ENCODE results near the gene CCL5.

CCL5 gene

DNA sequence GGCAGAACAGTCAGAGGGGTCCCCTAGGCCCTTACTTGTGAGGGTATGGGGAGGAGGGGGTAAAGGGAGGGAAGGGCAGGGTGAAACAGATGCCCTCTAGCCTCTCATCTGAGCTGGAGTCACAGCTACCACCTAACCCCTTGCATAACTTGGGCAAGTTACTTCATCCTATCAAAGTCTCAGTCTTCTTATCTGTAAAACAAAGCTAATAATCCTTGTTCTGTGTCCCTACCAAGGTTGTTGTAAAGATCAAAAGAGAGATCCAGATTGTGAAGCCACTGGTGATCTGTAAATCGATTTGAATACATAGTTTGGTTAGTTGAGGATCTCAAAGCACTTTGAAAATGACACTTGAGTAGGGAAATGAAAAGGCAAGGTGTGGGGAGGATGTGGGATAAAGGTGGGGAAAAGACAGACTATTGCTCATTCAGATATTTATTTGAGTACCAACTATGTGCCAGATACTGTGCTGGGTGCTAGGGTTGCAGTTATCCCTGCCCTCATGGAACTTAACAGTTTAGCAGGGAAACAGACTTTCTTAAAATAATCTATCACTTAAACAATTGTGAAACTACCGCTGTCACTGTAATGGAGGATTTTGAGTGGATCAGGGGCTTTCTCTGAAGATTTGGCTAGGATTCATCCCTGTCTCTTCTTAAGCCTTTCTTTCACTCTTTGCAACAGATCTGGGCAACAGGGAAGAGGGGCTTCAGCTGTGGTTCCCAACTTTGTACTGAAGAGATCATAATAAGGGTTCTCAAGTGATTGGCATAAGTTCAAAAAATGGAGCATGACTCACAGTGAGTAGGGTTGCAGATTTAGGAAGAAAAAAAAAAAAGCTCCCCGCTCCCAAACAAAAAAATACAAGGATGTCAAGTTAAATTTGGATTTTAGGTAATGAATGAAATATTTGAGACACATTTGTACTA lies 14.5 kb downstream of the CCL5 start:
- no peak for DNase-seq

DNA sequence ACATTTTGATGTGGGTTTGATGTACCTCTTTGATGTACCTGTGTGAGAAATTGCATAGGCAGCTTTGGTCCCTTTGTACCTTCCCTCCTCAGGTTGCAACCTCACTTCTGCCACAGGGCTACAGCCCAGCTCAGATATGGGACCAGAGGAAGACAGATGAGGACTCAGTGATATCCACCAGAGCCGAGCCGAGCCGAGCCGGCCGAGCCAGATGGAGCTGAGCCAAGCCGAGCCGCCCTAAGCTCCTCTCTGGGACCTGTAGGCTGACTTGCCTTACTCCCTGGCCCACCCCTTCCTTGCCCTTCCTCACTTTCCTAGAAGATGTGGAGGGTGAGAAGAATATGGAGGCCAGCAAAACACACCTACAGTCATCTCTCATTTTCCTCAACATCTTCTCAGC lies 15.3 kb downstream of the CCL5 start:
- DNase-seq, result no peak

DNA sequence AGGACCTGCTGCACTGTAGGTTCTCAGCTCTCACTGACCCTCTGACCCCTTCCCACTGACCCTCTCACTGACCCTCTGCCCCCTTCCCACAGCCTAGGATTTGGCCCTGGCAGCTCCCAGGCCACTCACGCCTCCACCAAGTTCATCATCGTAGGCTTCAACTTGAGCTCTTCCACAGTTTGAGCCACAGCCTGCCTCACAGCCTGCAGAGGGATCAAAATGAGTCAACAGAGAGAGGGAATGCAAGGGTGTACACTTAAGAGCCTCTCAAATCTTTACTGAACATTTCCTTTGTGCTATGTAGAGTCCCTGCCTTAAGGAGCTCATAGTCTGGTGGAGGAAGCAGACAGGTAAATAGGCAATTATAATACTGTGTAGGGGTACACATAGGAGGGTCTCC lies 23.6 kb downstream of the CCL5 start:
- no peak for DNase-seq

DNA sequence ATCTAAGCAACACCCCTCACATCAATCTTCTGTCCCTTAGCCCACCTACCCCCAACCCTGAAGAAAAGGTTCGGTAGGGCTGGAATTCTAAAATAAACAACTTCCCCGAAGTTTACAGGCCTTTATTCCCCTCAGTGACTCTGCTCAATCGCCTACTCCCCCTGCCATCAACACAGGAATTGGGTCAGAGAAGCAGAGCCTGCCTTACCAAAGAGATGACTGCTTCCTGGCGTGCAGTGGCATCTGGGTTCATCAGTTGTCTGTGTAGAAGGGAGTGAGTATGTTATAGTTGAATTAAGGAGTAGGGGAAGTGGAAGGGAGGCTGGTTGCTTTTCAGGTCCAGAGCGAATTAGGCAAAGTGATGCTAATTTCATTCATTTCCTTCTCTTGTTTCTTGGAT lies 24.2 kb downstream of the CCL5 start:
- no peak for DNase-seq

DNA sequence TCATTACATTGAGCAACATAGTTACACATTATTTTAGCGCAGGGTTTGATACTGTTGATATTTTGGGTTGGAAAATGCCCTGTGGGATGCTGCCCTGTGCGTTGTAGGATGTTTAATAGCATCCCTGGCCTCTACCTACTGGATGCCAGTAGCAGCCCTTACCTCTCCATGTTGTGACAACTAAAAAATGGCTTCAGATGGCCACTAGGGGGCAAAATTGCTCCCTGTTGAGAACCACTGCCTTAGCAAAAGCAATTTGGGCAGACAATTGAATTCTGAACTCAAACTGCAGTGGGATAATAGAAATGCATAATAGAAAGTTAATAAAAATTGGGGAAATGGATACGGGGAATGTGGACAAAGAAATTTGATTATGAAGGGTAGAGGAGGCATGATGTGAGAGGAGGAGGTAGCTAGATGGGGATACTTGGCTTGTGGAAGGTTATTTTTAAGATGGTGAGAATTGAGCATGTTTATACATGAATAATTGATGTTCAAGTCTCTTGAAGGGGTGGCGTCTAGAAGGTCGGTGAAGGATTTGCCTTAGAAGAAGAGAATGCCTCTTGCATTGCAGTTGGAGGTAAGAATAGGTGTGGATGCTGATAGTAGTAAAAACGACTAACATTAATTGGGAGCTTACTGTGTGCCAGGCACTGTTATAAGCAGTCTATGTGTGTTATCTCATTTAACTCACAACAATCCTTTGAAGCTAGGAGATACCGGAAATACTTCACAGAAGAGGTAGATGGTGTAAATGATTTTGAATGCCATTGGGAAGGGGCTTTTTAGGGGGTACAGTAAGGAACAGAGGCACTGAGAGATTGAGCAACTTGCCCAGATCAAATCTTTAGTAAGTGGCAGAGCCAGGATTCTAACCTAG lies 30.5 kb downstream of the CCL5 start:
- peak; percentile 29 for DNase-seq

DNA sequence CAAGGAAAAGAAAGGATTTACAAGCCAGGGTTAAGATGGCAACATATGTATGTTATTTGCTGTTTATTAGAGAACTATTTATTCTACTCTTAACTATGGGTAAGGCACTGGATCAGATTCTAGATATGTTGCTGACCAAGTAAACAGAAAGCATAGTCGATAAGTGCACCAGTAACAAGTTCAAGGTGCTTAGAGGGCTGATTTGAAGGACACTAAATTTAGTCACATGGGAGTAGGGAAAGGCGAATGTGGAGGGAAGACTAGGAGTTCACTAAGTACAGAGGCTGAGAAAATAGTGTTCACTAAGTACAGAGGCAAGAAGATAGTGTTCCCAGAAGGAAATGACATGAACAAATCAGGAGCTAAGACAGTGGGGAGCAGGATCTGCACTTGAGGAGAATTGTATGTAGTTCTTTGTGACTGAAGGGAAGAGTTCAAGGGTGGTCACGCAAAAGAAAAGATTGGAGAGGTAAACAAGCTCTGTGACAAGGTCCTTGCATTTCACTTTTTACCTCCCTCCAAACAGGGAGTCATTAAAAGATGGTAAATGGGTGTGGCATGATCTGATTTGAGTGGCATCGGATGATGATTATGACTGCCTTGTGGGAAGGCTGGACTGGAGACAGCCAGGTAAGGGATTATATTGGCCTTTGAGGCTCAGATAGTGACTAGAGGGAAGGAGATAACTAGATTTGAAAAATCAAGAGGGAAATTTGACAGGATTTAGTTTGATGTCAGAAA lies 32.4 kb downstream of the CCL5 start:
- no peak for DNase-seq

DNA sequence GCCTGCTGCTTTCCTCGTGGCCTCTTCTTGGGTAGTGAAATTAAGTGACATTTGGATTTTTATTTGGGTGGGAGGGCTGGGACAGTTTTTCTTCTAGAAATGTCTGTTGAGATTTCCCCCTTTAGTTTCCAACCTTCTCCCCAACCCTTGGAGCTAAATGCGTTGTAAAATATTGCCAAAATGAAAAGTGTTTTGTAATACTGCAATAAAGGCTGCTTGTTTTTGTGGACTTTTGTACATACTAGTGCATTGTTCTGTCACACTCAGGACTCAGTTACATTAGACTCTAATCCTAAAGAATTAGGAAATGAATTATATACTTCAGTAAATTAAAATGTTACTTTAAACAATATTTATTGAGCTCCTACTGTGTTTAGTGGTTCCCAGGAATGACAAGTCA lies 33.2 kb downstream of the CCL5 start:
- no peak for DNase-seq

DNA sequence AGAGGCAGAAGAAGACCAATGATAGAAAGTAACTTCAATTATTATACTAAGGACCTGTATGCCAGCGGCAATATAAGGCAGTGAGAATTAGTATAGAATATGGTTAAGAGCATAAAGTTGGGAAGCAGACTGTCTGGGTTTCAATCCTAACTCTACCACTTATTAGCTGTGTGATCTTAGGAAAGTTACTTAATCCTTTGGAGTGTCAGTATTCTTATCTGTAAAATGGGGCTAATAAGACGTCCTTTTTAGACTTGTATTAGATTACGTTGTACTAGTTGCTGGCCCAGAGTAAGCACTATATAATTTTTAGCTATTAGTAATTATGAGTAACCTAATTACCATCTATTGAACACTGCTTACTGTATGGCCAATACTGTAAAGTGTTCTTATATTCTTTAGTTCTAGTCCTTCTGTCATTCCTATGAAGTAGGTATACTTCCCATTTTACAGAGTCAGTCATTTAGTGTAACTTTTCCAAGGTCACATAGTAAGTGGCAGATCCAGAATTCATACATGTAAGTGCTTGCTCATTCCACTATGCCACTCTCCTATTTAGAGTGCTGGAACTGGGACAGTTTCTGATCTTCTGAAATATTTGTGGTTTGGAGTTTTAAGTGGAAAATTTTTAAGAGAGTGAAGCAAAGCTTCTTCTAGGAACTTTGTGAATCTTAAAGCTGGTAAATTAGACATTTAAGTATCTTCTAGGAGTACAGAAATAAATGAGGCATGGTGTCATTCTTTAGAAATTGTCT lies 33.9 kb downstream of the CCL5 start:
- DNase-seq, result no peak

DNA sequence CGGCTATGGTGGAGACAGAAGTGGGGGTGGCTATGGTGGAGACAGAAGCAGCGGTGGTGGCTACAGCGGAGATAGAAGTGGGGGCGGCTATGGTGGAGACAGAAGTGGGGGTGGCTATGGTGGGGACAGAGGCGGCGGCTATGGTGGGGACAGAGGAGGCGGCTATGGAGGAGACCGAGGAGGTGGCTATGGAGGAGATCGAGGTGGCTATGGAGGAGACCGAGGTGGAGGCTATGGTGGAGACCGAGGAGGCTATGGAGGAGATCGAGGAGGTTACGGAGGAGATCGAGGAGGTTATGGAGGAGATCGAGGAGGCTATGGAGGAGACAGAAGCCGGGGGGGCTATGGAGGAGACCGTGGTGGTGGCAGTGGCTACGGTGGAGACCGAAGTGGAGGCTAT lies 35.6 kb downstream of the CCL5 start:
- DNase-seq, result no peak

DNA sequence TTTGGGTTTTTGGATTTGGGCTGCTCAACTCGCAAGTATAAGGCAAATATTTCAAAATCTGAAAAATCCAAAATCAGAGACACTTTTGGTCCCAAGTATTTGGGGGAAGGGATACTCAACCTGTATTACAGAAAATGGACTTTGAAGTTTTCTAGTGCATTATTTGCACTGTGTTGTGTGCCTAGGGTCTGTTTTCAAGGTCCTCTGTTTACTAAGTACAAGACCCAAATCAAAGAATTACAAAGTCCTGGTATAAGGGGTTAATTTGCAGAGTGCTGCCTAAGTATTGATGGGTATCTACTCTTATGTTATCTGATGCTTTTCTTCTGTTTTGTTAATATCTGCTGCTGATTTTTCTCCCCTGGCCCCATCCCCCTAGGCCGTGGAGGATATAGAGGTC lies 36.5 kb downstream of the CCL5 start:
- no peak for DNase-seq

DNA sequence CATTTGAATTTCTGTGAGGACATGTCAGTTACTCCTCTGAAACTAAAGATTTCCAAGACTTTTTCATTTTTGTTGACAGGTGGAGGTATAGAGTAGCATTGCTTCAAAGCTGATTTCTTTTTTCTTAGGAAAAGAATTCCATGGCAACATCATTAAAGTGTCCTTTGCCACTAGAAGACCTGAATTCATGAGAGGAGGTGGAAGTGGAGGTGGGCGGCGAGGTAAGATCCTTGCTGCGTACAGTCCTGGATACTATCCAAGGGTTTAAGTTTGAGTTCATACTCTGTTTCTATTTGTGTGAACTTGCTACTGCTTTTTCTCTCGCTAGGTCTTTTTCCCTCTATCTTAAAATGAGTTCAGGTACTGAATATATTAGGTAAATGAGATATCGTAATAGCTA lies 37.9 kb downstream of the CCL5 start:
- DNase-seq, result no peak

DNA sequence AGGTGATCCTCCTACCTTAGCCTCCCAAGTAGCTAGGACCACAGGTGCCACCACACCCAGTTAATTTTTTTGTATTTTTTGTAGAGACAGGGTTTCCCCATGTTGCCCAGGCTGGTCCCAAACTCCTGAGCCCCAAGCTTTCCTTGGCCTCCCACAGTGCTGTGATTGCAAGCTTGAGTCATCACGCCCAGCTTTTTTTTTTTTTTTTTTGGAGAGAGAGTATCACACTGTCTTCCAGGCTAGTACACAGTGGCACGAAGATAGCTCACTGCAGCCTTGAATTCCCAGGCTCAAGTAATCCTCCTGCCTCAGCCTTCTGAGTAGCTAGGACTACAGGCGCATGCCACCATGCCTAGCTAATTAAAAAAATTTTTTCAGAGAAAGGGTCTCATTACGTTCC lies 38.7 kb downstream of the CCL5 start:
- DNase-seq, result no peak

DNA sequence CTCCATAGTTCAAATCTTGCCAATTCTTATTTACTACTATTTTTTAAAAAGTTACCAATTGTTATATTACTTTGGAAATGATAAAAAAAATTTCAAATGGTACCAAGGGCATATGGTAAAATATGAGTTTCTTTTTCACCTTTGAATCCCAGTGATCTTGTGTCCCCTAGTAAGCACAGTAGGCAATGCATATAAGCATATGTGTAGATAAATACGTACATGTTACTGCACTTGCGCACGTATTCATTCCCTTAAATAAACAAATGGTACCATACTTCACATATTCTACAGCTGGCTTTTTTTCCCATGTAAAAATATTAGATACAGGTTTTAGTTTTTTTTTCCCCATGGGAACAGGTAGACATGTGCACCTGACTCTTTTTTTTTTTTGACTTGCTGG lies 39.1 kb downstream of the CCL5 start:
- no peak for DNase-seq

DNA sequence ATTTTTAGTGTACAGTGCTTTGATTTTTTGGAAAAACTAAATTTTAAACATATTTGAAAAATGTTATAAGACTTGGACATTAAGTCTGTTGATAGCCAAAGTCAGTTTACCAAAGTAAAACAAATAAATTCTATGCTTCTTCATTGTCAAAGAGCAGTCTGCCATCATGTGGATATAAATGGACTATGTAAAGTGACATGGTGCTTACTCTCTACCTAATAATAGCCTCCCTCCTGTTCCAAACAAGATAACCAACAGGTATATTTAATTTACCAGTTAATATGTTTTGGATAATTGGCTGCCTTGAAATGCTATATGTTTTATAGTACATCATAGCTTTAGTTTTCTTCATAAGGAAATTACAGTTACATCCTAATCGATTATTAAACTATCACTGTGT lies 55.0 kb downstream of the CCL5 start:
- DNase-seq, result no peak

Data from DMS153 (cell line).